Fibroblast of lung (primary cell): Measurements from ENCODE around the gene KRT82. TPM values are rescaled to one million over a fixed set of nuclear protein-coding genes. Genes with fewer than 3 reads are reported as not detected.
"Not testable (repeated sequence)": the region's sequence is repeated elsewhere in the genome, so short reads cannot be mapped to it uniquely, and the experiment has no call there.

Experiments
- DNase-seq, 2 donors: peaks; one replicate each; pipeline versions ENCODE4 v3.0.0 to v3.0.0-alpha.2; 2010; ENCODE audit warnings: low read depth in 2 of 2
- H2AFZ ChIP-seq: 2 replicates; pipeline ENCODE4 v1.5.1; 2012; ENCODE audit warnings: low read length, control low read depth, inconsistent platforms
- H3K27ac ChIP-seq: 2 replicates; pipeline ENCODE4 v1.5.1; 2011; ENCODE audit warnings: low read length, control low read depth; ENCODE audit not compliant: insufficient read depth
- H3K27me3 ChIP-seq: 2 replicates; pipeline ENCODE4 v1.5.1; 2011; ENCODE audit warnings: mild to moderate bottlenecking, low read length; ENCODE audit not compliant: control insufficient read depth, insufficient read depth
- H3K36me3 ChIP-seq: 2 replicates; pipeline ENCODE4 v1.5.1; 2011; ENCODE audit warnings: low read length; ENCODE audit not compliant: control insufficient read depth, insufficient read depth
- H3K4me1 ChIP-seq: 2 replicates; pipeline ENCODE4 v1.5.1; 2011; ENCODE audit warnings: low read length; ENCODE audit not compliant: control insufficient read depth, insufficient read depth; ENCODE audit errors: extremely low read depth
- H3K4me2 ChIP-seq: 2 replicates; pipeline ENCODE4 v1.5.1; 2011; ENCODE audit warnings: low read length, control low read depth; ENCODE audit not compliant: insufficient read depth; ENCODE audit errors: extremely low read depth
- H3K4me3 ChIP-seq, 4 experiments: fragments of 200-600 bp in 1 of 4; sonication (generic) in 1 of 4; replicated peaks in 1 of 4; 2 replicates each; pipeline ENCODE4 v1.5.1; 2011 to 2016; ENCODE audit warnings: low read length in 4 of 4, low read depth in 3 of 4, mild to moderate bottlenecking in 3 of 4, control low read depth in 2 of 4, inconsistent platforms in 1 of 4, mixed read lengths in 1 of 4; ENCODE audit not compliant: insufficient read depth in 1 of 4; ENCODE audit errors: control extremely low read depth in 1 of 4
- H3K79me2 ChIP-seq: 2 replicates; pipeline ENCODE4 v1.5.1; 2012; ENCODE audit warnings: mild to moderate bottlenecking, low read length, inconsistent platforms; ENCODE audit not compliant: control insufficient read depth, insufficient read depth
- H3K9ac ChIP-seq: 2 replicates; pipeline ENCODE4 v1.5.1; 2011; ENCODE audit warnings: mild to moderate bottlenecking, low read length, control low read depth; ENCODE audit not compliant: insufficient read depth
- H3K9me3 ChIP-seq: 2 replicates; pipeline ENCODE4 v1.5.1; 2012; ENCODE audit warnings: low read depth, low read length; ENCODE audit not compliant: control insufficient read depth, insufficient read depth
- H4K20me1 ChIP-seq: 2 replicates; pipeline ENCODE4 v1.5.1; 2011; ENCODE audit warnings: low read length; ENCODE audit not compliant: control insufficient read depth, insufficient read depth; ENCODE audit errors: extremely low read depth
- CTCF ChIP-seq, 2 donors: IDR thresholded peaks in 1 of 2; conservative IDR thresholded peaks in 1 of 2; 1 replicate in 1 of 2; 2 replicates in 1 of 2; pipeline ENCODE4 v1.5.1; 2011 to 2012; ENCODE audit warnings: low read length in 2 of 2, control low read depth in 1 of 2, inconsistent platforms in 1 of 2, low read depth in 1 of 2, mild to moderate bottlenecking in 1 of 2
- EZH2 ChIP-seq: IDR thresholded peaks from 2 replicates; pipeline ENCODE4 v1.5.1; 2012; ENCODE audit warnings: low read length, control low read depth, mild to moderate bottlenecking; ENCODE audit errors: missing control alignments
- polyA plus RNA-seq, 2 donors: library from polyadenylated mRNA; depleted of rRNA in 1 of 2; stranded (reverse) in 1 of 2; unstranded in 1 of 2; fragments of >200 nt; gene quantifications; 2 replicates each; pipeline ENCODE4 v1.2.1, GENCODE V29; 2011 to 2012; ENCODE audit warnings: missing spikeins in 1 of 2
- total RNA-seq: library from RNA; depleted of rRNA; stranded (reverse); fragments of >200 nt; gene quantifications from 2 replicates; pipeline ENCODE4 v1.2.1, GENCODE V29; 2014

Gene KRT82
- total and polyA plus RNA-seq, 2 donors (not counting 1 experiment from before 2014, with no cell fraction given), result not detected

- Histone ChIP-seq H4K20me1 (no peaks in the 10 kb centered on the region), H3K4me2 (no peak overlapping the region), H3K9ac (no peak overlapping the region), H2AFZ (no peak overlapping the region), H3K27me3 (peaks cover 13% of the 10 kb centered on the region), H3K4me1 (no peaks in the 10 kb centered on the region), H3K36me3 (no peaks in the 10 kb centered on the region), H3K27ac (no peak overlapping the region), H3K4me3 (no peak overlapping the region), H3K79me2 (no peaks in the 10 kb centered on the region), H3K9me3 (no peaks in the 10 kb centered on the region)
- DNase-seq, result no peak
- TF ChIP-seq CTCF (conservative IDR thresholded peaks at IDR 0.05 in 1 of 2, IDR thresholded peaks at IDR 0.05 in 1 of 2; ENCODE audit: low read depth in 1 of 2, low read length in 2 of 2) (no peak), EZH2 (no peak)
These were observed 59.1 kb downstream of the KRT82 start for GRCh38 chr12:52347016-52347415.

- Histone ChIP-seq H2AFZ (no peak overlapping the region), H3K4me3 (no peak overlapping the region), H3K27ac (no peak overlapping the region), H3K9me3 (no peaks in the 10 kb centered on the region), H3K27me3 (peaks cover 13% of the 10 kb centered on the region), H3K36me3 (no peaks in the 10 kb centered on the region), H3K4me2 (no peak overlapping the region), H3K4me1 (no peaks in the 10 kb centered on the region), H3K79me2 (no peaks in the 10 kb centered on the region), H3K9ac (no peak overlapping the region), H4K20me1 (no peaks in the 10 kb centered on the region)
- TF ChIP-seq CTCF (conservative IDR thresholded peaks at IDR 0.05 in 1 of 2, IDR thresholded peaks at IDR 0.05 in 1 of 2; ENCODE audit: low read depth in 1 of 2, low read length in 2 of 2), result no peak
- no peak for TF ChIP-seq EZH2
- DNase-seq, result no peak
These were observed 59.5 kb downstream of the KRT82 start for GRCh38 chr12:52346593-52346992.

GRCh38 chr12:52345041-52345440 lies 61.1 kb downstream of the KRT82 start:
- DNase-seq, H3K9me3 ChIP-seq, H4K20me1 ChIP-seq, H3K4me2 ChIP-seq, H2AFZ ChIP-seq, H3K36me3 ChIP-seq, H3K4me3 ChIP-seq, H3K9ac ChIP-seq, H3K79me2 ChIP-seq, H3K27ac ChIP-seq, H3K4me1 ChIP-seq: not testable (repeated sequence)
- H3K27me3 ChIP-seq, result peaks cover 17% of the 10 kb centered on the region
